Rectal smooth muscle tissue (tissue), 1 donor: ENCODE results near the gene COG5.
"Not testable (repeated sequence)": the region's sequence is repeated elsewhere in the genome, so short reads cannot be mapped to it uniquely, and the experiment has no call there.

Experiments used
- H3K27ac ChIP-seq: one replicate; pipeline ENCODE4 v1.7.0; 2013; ENCODE audit warnings: low read depth, low read length, inconsistent platforms
- H3K27me3 ChIP-seq: one replicate; pipeline ENCODE4 v1.7.0; 2013; ENCODE audit warnings: low read length; ENCODE audit not compliant: control insufficient read depth, insufficient read depth
- H3K36me3 ChIP-seq: one replicate; pipeline ENCODE4 v1.7.0; 2013; ENCODE audit warnings: low read length; ENCODE audit not compliant: control insufficient read depth, insufficient read depth
- H3K4me1 ChIP-seq: one replicate; pipeline ENCODE4 v1.7.0; 2013; ENCODE audit warnings: low read length; ENCODE audit not compliant: control insufficient read depth, insufficient read depth
- H3K4me3 ChIP-seq: one replicate; pipeline ENCODE4 v1.7.0; 2013; ENCODE audit warnings: low read length
- H3K9ac ChIP-seq: one replicate; pipeline ENCODE4 v1.7.0; 2013; ENCODE audit warnings: low read length

The COG5 gene

DNA sequence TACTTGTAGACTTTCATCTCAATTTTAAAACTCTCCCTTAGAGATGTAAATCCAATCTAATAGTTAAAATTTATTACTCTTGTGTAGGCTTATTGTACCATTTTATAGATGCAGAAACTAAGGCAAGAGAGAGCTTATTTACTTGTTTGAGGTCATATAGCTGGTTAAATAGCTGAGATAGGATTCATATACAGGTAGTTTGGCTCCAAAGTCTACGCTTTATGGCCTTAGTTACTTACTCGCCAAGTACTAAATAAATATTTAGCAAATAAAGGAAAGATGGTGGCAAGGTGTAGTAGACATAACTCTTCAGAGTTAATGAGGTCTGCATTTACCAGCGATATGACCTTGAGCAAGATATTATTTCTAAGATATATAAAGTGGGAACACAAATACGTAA lies 308.1 kb downstream of the COG5 start:
- no peaks in the 10 kb centered on the region for H3K36me3 ChIP-seq
- H3K27me3 ChIP-seq: no peaks in the 10 kb centered on the region
- no peak overlapping the region for H3K9ac ChIP-seq
- H3K4me1 ChIP-seq: no peaks in the 10 kb centered on the region
- H3K27ac ChIP-seq: no peak overlapping the region
- H3K4me3 ChIP-seq: no peak overlapping the region

DNA sequence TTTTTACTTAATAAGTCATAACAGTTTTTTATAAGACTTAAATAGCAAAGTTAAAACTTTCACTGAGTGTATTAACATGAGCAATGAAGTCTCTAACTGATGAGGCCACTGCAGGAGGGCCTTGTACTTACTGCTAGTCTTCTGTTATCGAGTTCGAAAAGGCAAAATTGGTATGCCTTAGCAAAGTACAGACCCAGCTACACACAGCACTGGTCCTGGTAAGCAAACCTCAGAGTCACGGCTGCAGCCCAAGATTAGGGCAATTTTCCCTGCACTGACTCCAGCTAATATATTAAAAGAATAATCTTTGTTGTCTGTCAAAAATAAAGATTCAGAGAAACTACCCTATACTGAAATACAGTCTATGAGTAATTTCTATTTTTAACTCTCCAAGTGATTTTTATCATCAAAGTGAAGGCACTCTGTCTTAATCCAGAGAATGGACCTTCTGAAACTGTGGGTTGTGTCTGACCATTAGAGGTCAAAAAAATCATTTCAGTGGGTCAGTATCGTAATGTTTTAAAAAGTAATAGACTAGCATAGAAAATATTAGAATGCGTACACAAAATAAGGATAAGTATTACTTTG lies 309.2 kb downstream of the COG5 start:
- Histone ChIP-seq H3K4me3 (no peak overlapping the region), H3K9ac (no peak overlapping the region), H3K27me3 (no peaks in the 10 kb centered on the region), H3K36me3 (no peaks in the 10 kb centered on the region), H3K4me1 (no peaks in the 10 kb centered on the region), H3K27ac (no peak overlapping the region)

DNA sequence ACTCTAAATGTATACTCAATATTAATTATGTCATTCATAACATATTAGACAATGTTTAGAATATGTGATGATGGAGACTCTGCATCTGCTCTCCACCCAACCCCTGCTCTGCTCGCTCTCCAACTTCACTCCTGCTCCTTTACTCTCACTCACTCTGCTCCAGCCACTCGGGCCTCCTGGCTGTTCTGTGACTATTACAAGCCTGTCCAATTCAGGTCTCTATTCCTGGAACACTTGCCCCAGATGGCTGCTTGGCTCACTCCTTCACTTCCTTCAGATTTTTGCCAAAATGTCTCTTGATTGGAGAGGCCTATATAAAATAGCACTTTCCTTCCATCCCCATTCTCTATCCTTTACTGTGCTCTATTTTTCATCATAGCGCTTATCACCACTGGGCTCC lies 310.1 kb downstream of the COG5 start:
- Histone ChIP-seq H3K36me3 (no peaks in the 10 kb centered on the region), H3K4me3 (no peak overlapping the region), H3K9ac (no peak overlapping the region), H3K27ac (no peak overlapping the region), H3K4me1 (no peaks in the 10 kb centered on the region), H3K27me3 (no peaks in the 10 kb centered on the region)

DNA sequence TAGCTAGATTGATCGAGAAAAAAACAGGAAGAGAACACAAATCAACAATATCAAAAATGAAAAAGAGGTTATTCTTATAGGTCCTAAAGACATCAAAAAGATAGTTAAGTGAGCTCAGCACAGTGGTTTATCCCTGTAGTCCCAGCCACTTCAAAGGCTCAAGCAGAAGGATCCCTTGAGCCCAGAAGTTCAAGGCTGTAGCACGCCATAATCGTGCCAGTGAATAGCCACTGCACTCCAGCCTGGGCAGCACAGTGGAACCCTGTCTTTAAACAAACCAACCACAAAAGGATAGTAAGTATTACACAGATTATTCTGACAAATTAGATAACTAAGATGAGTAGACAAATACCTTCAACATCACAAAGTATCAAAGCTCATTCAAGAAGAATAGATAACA lies 311.8 kb downstream of the COG5 start:
- Histone ChIP-seq H3K27ac (no peak overlapping the region), H3K27me3 (no peaks in the 10 kb centered on the region), H3K36me3 (peaks cover 5% of the 10 kb centered on the region), H3K9ac (no peak overlapping the region), H3K4me1 (no peaks in the 10 kb centered on the region), H3K4me3 (no peak overlapping the region)

DNA sequence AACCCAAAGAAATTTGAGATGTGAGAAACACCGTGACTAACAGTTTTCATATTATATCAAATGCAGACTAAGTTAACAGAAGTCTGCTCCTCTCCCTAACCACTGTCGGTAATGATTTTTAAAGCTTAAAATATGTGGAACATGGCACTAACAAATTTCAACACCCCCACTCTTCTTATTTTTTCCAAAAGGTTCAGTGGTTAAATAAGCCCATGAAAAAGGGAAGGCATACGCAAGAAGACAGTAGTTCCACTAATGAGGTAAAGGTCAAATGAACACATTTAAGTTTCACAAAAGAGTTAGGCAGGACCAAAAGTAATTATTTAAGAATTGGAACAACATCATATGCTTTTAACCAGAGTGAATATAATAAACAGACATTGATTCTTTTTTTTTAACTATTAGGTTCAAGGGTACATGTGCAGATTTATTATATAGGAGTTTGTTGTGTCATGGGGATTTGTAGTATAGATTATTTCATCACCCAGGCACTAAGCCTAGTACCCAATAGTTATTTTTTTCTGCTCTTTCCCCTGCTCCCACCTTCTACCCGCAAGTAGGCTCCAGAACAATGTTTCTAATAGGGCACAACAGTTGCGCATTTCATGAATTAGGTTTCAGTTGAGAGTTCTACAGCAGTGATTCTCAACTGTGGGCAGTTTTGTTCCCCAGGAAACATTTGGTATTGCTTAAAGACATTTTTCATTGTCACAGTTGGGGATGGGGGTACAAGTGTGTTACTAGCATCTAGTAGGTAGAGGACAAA lies 315.0 kb downstream of the COG5 start:
- Histone ChIP-seq H3K27me3 (no peaks in the 10 kb centered on the region), H3K36me3 (peaks cover 5% of the 10 kb centered on the region), H3K4me1 (no peaks in the 10 kb centered on the region), H3K27ac (no peak overlapping the region), H3K9ac (no peak overlapping the region), H3K4me3 (no peak overlapping the region)

DNA sequence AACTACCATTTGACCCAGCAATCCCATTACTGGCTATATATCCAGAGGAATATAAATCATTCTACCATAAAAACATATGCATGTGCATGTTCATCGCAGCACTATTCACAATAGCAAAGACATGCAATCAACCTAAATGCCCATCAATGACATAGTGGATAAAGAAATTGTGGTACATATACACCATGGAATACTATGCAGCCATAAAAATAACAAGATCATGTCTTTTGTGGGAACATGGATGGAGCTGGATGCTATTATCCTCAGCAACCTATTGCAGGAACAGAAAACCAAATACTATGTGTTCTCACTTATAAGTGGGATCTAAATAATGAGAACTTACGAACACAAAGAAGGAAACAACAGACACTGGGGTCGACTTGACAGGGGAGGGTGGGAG lies 316.9 kb downstream of the COG5 start:
- not testable (repeated sequence) for H3K4me1 ChIP-seq, H3K4me3 ChIP-seq, H3K27ac ChIP-seq, H3K36me3 ChIP-seq, H3K9ac ChIP-seq, H3K27me3 ChIP-seq

DNA sequence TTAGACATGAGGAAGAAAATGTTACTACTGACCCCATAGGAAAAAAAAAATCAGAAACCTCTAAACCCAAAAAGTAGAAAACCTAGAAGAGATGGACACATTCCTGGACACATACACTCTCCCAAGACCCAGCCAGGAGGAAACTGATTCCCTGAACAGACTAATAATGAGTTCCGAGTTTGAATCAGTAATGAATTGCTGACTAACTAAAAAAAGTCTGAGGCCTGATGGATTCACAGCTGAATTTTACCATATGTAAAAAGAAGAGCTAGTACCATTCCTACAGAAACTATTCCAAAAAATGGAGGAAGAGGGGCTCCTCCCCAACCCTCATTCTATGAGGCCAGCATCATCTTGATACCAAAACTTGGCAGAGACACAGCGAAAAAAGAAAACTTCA lies 319.1 kb downstream of the COG5 start:
- Histone ChIP-seq H3K9ac (no peak overlapping the region), H3K4me1 (no peaks in the 10 kb centered on the region), H3K27ac (no peak overlapping the region), H3K36me3 (peaks cover 5% of the 10 kb centered on the region), H3K4me3 (no peak overlapping the region), H3K27me3 (no peaks in the 10 kb centered on the region)

DNA sequence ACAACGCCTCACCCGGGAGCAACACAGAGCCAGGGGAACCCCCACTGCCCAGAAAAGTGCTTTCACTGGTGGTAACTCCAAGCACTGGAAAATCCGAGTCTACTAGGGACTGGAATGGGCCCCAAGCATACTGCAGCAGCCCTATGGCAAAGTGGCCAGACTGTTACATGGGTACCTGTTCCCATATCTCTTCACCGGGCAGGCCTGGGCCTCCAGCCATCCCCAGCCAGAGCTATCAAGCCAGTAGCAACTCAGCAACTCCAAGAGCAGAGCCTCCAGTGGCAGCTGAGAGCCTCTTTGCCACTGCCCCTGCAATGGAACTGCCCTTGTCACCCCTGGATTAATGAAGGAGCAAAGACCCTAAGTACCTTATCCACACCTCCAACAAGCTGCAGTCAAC lies 321.5 kb downstream of the COG5 start:
- H3K27ac ChIP-seq: no peak overlapping the region

DNA sequence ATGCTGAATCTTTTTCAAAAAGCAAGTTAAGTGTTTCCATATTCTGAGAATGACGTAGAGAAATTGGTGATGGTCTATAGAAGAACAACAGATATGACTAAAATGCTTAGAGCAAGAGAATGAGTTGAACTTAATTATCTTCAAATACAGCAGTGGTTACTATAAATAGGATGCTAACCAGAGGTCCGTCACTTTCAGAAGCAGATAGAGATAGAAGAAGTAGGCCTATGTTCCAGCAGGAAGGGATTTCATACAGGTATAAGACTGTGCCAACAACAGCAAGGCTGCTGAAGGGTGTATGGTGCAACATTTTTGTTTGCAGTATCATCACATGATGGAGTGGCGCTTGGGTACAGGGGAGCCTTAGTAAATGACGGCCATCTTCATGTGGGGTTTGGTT lies 326.3 kb downstream of the COG5 start:
- Histone ChIP-seq H3K27me3 (no peaks in the 10 kb centered on the region), H3K27ac (no peak overlapping the region)

More for the DNA sequence above, 321.5 kb downstream of the COG5 start:
- Histone ChIP-seq H3K27me3 (no peaks in the 10 kb centered on the region), H3K9ac (no peak overlapping the region), H3K4me1 (no peaks in the 10 kb centered on the region), H3K4me3 (no peak overlapping the region), H3K36me3 (no peaks in the 10 kb centered on the region)

DNA sequence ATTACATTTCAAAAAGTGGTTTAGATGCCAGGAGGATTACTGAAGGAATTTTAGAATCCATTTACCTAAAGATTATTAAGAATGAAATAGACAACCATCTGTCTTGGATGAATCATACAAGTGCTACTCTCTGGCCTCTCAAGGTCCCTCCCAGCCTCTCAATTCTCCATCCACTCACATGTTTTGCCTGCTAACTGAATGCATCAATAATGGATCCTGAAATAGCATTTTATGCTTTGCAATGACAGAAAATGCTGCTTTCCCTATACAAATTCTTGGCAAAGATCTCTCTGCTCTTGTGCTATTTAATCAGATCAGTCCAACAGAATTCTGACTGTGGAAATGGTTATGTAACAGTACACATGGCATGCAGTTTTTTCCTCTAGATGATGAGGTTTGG lies 326.9 kb downstream of the COG5 start:
- Histone ChIP-seq H3K4me3 (no peak overlapping the region), H3K27me3 (no peaks in the 10 kb centered on the region), H3K4me1 (no peaks in the 10 kb centered on the region), H3K9ac (no peak overlapping the region), H3K27ac (no peak overlapping the region), H3K36me3 (no peaks in the 10 kb centered on the region)

More for the DNA sequence above, 326.3 kb downstream of the COG5 start:
- no peaks in the 10 kb centered on the region for H3K4me1 ChIP-seq
- H3K9ac ChIP-seq: no peak overlapping the region
- no peak overlapping the region for H3K4me3 ChIP-seq
- no peaks in the 10 kb centered on the region for H3K36me3 ChIP-seq

DNA sequence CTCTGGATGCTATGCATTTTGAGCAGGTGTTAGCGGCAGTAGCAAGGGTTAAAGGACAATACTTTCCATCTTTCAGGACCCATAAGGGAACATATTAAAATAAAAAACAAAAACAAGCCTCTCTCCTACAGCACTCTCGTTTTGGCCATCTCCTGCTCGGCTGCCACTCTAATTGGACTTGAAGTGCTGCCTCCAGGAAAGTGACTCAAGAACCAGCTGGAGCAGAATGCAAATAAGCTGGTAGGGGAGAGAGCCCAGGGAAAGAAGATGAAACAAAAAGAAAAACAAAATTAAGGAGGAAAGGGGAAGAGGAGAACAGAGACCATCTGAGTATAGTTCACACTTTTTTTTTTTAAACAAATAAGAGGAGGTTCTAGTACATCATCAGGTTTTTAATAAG lies 329.3 kb downstream of the COG5 start:
- Histone ChIP-seq H3K27ac (no peak overlapping the region), H3K27me3 (no peaks in the 10 kb centered on the region), H3K9ac (no peak overlapping the region), H3K36me3 (no peaks in the 10 kb centered on the region), H3K4me1 (no peaks in the 10 kb centered on the region), H3K4me3 (no peak overlapping the region)

DNA sequence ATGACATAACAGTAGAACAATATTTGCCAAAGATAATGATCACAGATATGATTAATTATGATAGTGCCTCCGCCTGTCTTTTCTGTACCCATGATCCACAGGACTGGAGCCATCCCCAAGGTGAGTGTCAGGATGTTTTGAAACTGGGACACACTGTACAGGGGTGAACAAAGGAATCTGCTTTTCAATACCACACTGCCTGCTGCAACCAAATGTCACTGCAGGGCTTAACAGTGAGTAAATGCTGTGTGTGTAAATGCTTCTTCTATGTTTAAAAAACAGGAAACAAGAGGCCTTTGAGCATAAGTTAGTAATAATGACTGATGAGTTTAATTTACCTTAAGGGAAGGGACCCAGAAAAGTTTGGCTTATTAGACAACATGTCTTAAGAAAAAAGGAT lies 329.7 kb downstream of the COG5 start:
- no peaks in the 10 kb centered on the region for H3K4me1 ChIP-seq
- H3K36me3 ChIP-seq: no peaks in the 10 kb centered on the region
- H3K4me3 ChIP-seq: no peak overlapping the region
- no peaks in the 10 kb centered on the region for H3K27me3 ChIP-seq
- no peak overlapping the region for H3K9ac ChIP-seq
- no peak overlapping the region for H3K27ac ChIP-seq

DNA sequence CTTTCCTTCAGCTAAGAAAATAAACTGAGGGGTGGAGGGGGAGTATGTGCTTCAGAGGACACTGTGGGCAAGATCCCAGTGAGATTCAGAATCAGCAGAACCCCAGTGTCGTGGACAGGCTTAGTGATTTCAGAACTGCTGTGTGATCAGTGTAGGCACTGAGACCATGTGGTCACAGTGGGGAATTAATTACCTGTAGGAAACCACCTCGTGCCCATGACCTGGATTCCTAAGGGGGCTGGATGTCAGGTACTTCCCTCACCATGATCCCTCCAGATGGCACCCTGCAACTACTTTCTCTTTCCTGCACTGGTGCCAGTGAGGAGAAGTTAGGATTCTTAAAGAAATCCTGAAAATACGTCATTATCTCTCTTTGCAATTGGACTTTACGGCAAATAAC lies 330.5 kb downstream of the COG5 start:
- Histone ChIP-seq H3K27ac (no peak overlapping the region), H3K9ac (no peak overlapping the region), H3K4me1 (no peaks in the 10 kb centered on the region), H3K27me3 (no peaks in the 10 kb centered on the region), H3K36me3 (no peaks in the 10 kb centered on the region), H3K4me3 (no peak overlapping the region)
